MCF 10A (cell line): ENCODE measurements around the gene SLC51A. TPM values are rescaled to one million over a fixed set of nuclear protein-coding genes. Genes with fewer than 3 reads are reported as not detected.

Experiments used
- BruUV-seq: library from RNA; stranded (reverse); fragments of 400-500 nt; replicated peaks from 2 replicates; lab custom pipeline; 2021; lab: Mats Ljungman, UMichigan
- CTCF ChIA-PET: fragments of 300-600 bp; sonication (Branson Sonifier 250); formaldehyde crosslinking; extraction: SDS; loops from one replicate; lab custom pipeline; 2021; ENCODE audit warnings: antibody characterized with exemption, inconsistent platforms; lab: Yijun Ruan, JAX
- POLR2A ChIA-PET: fragments of 300-600, 350-650 bp; sonication (Branson Sonifier 250); formaldehyde crosslinking; extraction: SDS; loops from one replicate; lab custom pipeline; 2020; ENCODE audit warnings: antibody characterized with exemption, inconsistent platforms; lab: Yijun Ruan, JAX
- DNase-seq: peaks from one replicate; pipeline ENCODE4 v3.0.0-alpha.2; 2018; ENCODE audit not compliant: unreplicated experiment
- H3K27ac Mint-ChIP-seq: one replicate; pipeline ENCODE4 v1.8.0; 2022; ENCODE audit warnings: mild to moderate bottlenecking, low read depth, mixed read lengths; ENCODE audit not compliant: unreplicated experiment
- H3K27me3 Mint-ChIP-seq: one replicate; pipeline ENCODE4 v1.8.0; 2022; ENCODE audit warnings: mixed read lengths; ENCODE audit not compliant: insufficient read depth, unreplicated experiment
- H3K36me3 Mint-ChIP-seq: one replicate; pipeline ENCODE4 v1.8.0; 2022; ENCODE audit warnings: mild to moderate bottlenecking, moderate library complexity, mixed read lengths; ENCODE audit not compliant: insufficient read depth, unreplicated experiment
- H3K4me1 Mint-ChIP-seq: one replicate; pipeline ENCODE4 v1.8.0; 2022; ENCODE audit warnings: mixed read lengths; ENCODE audit not compliant: insufficient read depth, unreplicated experiment
- H3K4me3 Mint-ChIP-seq: one replicate; pipeline ENCODE4 v1.8.0; 2022; ENCODE audit warnings: mild to moderate bottlenecking, moderate library complexity, mixed read lengths; ENCODE audit not compliant: unreplicated experiment
- H3K9me3 Mint-ChIP-seq: one replicate; pipeline ENCODE4 v1.8.0; 2022; ENCODE audit warnings: mixed read lengths; ENCODE audit not compliant: unreplicated experiment
- CTCF ChIP-seq: fragments of 200-600 bp; IDR thresholded peaks from one replicate; pipeline ENCODE4 v1.8.0; 2022; ENCODE audit warnings: antibody characterized with exemption, mild to moderate bottlenecking; ENCODE audit not compliant: unreplicated experiment
- intact Hi-C: fragments of 100-400 bp; cut with micrococcal nuclease; formaldehyde crosslinking; loops from 2 replicates; pipeline ENCODE4 v1.14.1; 2022
- total RNA-seq: library from RNA; stranded (reverse); gene quantifications from 2 replicates; pipeline ENCODE4 v1.2.3, GENCODE V29; 2022

SLC51A gene
- total RNA-seq, 1 experiment from 2014 or later: not detected

GRCh38 chr3:196222876-196223595, 6.7 kb downstream of the SLC51A start:
- no peak for DNase-seq
- H3K27ac Mint-ChIP-seq: no peak overlapping the region
- TF ChIP-seq CTCF: no peak
- H3K36me3 Mint-ChIP-seq: no peaks in the 10 kb centered on the region
- H3K4me1 Mint-ChIP-seq: peaks cover 7% of the 10 kb centered on the region
- ChIA-PET CTCF (no interaction called here), POLR2A (no interaction called here)
- no peaks in the 10 kb centered on the region for H3K9me3 Mint-ChIP-seq
- no TSS peak for BruUV-seq
- H3K27me3 Mint-ChIP-seq: no peaks in the 10 kb centered on the region
- H3K4me3 Mint-ChIP-seq: no peak overlapping the region
- intact Hi-C loops: no loop called here

GRCh38 chr3:196225086-196225485, 8.8 kb downstream of the SLC51A start:
- Mint-ChIP-seq H3K36me3 (no peaks in the 10 kb centered on the region), H3K9me3 (no peaks in the 10 kb centered on the region), H3K4me1 (peaks cover under 1% of the 10 kb centered on the region), H3K27me3 (no peaks in the 10 kb centered on the region), H3K4me3 (no peak overlapping the region), H3K27ac (no peak overlapping the region)
- BruUV-seq: no TSS peak
- ChIA-PET POLR2A (no interaction called here), CTCF (no interaction called here)
- TF ChIP-seq CTCF: no peak
- DNase-seq: no peak
- intact Hi-C loops: no loop called here

- Mint-ChIP-seq H3K27ac (no peak overlapping the region), H3K36me3 (no peaks in the 10 kb centered on the region), H3K27me3 (no peaks in the 10 kb centered on the region), H3K9me3 (no peaks in the 10 kb centered on the region), H3K4me3 (no peak overlapping the region), H3K4me1 (peaks cover 5% of the 10 kb centered on the region)
- CTCF ChIA-PET: no interaction called here
- intact Hi-C loops: no loop called here
- BruUV-seq: no TSS peak
- TF ChIP-seq CTCF: no peak
- DNase-seq: no peak
- POLR2A ChIA-PET: no interaction called here
Observed at GRCh38 chr3:196225763-196226364, 9.5 kb downstream of the SLC51A start.

GRCh38 chr3:196227121-196227561, 10.8 kb downstream of the SLC51A start:
- BruUV-seq: no TSS peak
- POLR2A ChIA-PET: no interaction called here
- intact Hi-C loops: no loop called here
- H3K4me3 Mint-ChIP-seq: no peak overlapping the region
- no peak overlapping the region for H3K27ac Mint-ChIP-seq
- CTCF ChIA-PET: interaction anchor here (1.1 kb wide), 1 partner anchor 153 kb away, joined by 5 read pairs; no protein-coding TSS in a partner anchor
- H3K9me3 Mint-ChIP-seq: no peaks in the 10 kb centered on the region
- H3K36me3 Mint-ChIP-seq: no peaks in the 10 kb centered on the region
- DNase-seq: no peak
- no peak for TF ChIP-seq CTCF
- peaks cover 5% of the 10 kb centered on the region for H3K4me1 Mint-ChIP-seq
- H3K27me3 Mint-ChIP-seq: no peaks in the 10 kb centered on the region
